ENCODE results near the gene BTG3. TPM values are rescaled to one million over a fixed set of nuclear protein-coding genes. Genes with fewer than 3 reads are reported as not detected.

BTG3 gene, protein sequence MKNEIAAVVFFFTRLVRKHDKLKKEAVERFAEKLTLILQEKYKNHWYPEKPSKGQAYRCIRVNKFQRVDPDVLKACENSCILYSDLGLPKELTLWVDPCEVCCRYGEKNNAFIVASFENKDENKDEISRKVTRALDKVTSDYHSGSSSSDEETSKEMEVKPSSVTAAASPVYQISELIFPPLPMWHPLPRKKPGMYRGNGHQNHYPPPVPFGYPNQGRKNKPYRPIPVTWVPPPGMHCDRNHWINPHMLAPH
- 16.5 and 19.7 TPM in 2 replicates for total RNA-seq

DNA sequence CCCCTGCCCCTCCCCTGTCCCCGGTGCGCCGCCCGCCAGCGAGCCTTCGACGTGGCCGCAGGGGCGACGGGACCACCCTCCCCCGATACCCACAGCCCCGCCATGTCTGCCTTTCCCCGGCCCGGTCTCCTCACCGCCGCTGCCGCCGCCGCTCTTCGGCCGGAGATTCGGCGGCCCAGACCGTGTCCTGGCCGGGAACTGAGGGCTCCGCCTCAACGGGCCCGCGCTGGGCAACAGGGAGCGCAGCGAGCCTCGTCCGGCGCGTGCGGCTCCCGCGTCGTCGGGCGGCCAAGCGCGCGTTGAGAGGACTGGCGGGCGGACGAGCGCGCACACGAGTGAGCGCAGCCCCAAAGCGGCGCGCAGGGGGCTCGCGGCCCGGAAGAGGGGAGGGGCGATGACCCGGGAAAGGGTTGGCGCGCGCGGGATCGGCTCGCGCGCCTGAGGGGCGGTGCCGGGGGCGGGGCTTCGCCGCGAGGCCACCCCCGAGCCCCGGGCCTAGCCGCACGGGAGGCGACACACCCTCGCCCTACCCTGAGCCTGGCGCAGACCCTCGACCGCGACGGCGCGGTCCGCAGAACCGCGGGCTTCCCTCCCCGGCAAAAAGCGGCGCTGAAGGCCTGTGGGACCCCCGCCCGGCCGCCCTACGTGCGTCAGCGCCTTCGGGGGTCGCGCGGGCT, at the start of gene BTG3:
BTG3 (minus strand) TSS at position 337 of the 677 bp plus-strand sequence. CDS start 3,757 bp downstream, outside the sequence.
- peak; percentile 80 for DNase-seq

- no peak for DNase-seq
Observed at GRCh38 chr21:17660862-17661261, 48.2 kb upstream of the BTG3 start.

DNA sequence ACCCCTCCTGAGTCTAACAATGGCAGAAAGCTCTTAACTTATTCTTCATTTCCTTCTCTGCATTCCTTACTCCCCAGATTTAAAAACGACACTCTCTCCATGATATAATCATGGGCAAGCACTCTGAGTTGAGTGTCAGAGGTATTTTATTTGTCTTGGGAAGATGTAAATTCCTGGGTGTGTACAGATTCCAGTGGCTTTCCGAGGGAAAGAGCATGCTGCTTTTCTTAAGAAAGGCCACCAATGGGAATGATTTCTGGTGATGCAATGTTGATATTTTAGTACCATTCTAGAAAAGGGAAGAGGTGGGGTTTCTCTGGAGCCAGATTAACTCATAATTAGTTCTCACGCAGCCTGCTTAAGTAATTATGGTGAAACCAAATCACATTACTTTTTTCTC, 47.8 kb upstream of the BTG3 start:
- DNase-seq = no peak

DNA sequence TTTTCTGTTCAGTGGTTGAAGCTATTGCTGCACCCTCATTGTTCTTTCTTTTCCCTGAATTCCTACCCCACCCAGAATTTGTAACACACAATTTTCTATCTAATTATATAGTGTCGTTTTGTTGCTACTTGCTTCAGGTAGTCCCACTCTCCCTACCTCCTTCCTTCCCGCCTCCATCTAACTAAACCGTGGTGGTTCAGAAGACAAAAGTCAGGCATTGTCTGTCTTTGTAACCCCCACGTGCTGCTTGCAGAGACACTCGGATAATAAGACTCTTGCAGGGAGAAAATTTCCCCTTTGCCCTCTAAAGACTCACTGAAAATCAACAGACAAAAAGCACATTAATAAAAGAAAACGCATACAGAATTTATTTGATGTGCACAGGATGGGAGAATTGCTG, 46.2 kb upstream of the BTG3 start:
- DNase-seq = no peak

GRCh38 chr21:17651526-17651925, 38.8 kb upstream of the BTG3 start:
- DNase-seq = no peak

DNA sequence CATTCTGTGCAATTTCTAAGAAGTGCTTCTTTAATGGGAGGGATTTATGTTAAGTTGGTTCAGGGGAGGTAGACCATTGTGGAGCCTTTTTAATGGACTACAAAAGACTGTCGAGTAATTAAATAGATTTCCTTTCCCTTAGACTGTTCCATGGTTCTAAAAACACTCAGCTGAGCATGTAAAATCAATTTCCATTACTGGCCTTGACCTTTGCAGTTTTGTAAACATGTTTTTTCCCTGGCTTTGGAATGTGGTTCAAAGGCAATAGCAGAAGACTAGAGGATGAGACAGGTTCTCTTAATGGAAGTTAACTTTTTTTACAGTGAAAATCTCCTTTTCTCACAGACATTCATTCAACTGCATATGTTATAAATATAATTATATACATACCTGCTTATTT, 37.6 kb upstream of the BTG3 start:
- no peak for DNase-seq

DNA sequence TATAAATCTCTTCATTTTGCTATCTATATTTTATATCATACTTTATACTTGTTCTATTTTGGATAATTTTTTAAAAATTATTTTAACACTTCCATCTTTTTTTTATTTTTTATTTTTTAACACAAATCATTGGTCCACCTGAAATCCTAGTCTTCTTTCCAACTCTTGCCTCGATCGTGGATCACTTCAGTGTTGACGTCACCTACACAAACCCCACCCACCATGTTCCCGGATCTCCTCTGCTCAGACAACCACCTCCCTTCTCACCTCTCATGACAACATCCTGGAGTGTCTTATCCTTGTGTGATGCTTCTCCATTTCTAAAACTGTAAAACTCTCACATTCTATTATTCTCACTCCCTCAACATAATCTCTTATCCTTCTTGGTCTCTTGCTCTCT, 34.1 kb upstream of the BTG3 start:
- DNase-seq = no peak

DNA sequence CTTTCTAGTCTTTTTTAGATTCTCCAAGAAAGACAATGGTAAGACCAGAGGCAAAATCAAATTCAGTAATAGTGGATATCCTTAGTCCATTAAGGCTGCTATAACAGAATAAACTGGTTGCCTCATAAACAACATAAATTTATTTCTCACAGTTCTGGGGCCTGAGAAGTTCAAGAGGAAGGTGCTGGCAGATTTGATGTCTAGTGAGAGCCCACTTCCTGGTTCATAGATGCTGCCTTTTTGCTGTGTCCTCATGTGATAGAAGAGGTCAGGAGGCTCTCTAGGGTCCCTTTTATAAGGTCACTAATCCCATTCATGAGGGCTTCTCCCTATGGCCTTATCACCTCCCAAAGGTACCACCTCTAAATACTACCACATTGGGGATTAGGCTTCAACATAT, 31.5 kb upstream of the BTG3 start:
- no peak for DNase-seq

GRCh38 chr21:17640821-17641220, 28.1 kb upstream of the BTG3 start:
- DNase-seq = no peak

DNA sequence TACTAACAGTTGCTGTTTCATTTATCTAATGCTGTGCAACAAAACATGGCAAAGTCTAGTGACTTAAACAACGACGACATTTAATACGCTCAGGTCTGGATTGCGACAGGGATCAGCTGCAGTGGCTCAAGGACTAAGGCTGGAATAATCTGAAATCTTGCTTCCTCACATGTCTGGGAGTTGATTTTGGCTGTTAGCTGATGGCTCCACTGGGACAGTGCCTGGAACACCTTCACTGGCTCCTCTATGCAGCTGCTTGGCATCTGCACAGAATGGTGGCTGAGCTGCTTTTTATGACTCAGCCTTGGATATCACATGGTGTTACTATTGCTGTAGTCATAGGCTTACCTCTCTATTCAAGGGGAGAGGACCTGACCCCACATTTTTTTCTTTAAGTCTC, 24.0 kb upstream of the BTG3 start:
- no peak for DNase-seq

DNA sequence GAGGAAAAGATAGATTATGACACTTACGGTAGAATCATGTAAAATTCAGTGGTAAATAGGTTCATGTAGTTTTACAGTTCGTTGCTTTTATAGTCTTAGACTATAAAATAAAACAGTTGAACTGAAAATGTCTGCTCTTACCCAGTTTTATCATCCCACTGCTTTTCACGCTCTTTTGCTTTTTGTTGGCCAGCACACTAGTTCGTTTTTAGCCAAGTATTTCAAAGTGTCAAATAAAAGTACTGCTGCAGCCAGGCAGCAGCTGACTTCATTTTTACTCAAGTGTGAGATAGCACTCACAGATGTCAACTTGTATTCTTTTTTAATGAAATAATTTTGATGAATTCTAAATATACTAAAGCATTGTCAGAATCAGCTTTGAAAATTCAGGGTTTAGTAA, 18.5 kb upstream of the BTG3 start:
- no peak for DNase-seq

DNA sequence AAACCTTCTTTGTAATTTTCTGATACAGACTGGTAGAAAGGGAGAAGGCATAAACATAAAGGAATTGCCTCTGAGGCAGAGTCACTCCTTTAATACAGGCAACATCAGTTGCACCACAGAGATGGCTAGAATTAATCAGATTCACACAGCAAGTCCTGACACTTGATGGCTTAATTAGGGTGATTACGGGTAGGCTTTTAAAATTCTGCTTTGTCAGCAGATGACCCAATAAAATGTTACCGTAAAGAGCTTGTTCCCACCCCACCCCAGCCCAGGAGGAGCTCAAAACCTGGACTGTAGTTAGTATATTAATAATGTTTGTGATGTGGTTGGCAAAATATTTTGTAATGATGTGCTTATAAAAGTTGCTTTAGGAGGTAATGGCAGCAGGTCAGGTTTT, 9.3 kb upstream of the BTG3 start:
- no peak for DNase-seq

DNA sequence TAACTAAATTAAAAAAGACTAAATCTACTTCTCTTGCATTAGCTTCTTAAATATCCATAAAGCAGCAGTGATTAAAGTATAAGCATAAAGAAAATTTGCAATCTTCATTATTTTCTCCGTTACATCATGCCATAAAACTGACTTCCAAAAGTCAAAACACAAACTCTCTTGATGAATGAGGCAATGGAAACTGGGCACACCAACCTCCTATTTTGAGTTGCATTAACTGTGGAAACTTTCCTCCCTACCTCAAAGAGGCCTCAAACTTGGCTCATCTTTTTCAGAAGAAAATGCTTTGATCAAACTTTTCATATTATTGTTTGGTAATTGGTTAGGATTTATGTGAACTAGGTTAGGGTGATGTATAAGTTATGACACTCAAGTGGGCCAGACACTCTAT, 4.1 kb upstream of the BTG3 start:
- DNase-seq = no peak

GRCh38 chr21:17613242-17613676, 558 bp upstream of the BTG3 start:
- peak; percentile 19 for DNase-seq

GRCh38 chr21:17612023-17612564, 607 bp downstream of the BTG3 start:
- DNase-seq = peak; percentile 49

DNA sequence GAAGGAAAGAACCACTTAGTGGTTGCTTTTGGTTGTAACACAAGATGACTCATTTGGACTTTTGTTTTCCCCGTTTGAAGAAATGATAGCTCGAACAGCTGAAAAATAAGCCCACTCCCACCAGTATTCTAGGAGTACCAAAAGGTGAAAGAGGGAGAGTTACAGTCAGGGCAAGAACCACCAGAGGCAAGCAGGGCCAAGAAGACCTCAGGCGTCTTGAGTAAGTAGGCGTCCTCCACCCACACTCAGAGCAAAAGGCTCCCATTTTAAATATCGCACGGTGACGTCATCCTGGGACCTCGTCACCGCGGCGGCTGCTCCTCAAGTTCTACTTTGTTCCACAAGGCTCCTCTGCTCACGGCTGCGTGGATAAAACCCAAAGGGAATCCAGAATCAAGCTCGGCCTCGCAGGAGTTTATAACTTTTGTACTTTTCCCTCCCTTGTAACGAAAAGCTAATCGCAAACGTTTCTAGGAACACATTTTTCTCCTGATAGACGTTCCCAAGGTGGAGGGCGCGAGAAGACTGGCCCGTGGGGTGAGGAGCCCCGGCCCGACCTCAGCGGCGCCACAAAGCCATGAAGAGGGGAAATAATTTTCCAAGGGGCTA, 1.2 kb downstream of the BTG3 start:
- DNase-seq = peak; percentile 93

DNA sequence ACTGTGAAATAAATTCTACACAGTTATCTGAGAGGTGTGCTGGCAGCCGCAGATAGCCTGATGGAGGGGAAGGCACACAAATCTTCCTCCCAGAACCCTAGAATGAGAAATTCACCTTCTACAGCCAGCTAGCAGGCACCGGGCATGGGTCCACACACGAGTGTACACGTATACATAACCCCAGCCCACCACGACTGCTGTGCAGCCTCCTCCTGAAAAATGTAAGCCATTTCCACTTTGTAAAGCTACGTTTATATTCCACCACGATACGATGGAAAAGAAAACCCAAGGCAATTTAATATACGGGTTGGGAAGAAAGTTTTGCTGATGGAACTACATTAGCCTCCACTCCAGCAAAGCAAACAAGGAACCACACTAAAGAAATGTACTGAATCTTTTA, 1.8 kb downstream of the BTG3 start:
- DNase-seq = peak; percentile 40

GRCh38 chr21:17609681-17610080, 3.0 kb downstream of the BTG3 start:
- no peak for DNase-seq

DNA sequence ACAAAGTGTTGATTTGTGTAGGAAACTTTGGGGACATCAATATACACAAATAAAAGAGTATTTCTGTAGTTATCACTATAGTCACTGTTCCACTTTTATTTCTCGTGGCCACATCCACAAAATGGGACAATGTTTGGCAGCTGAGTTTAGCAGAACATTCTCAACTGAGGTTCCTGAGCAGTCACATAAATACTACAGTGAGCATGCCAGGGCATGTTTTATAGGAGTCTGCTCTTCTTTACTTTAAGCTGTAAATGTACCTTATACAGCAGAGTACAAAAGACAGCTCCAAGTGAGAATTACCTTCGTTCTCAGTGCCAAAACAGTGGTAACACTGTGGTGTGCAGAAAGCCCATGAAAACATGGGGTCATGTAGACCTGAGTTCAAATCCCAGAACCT, 5.0 kb downstream of the BTG3 start:
- DNase-seq = no peak

- no peak for DNase-seq
Observed at GRCh38 chr21:17602874-17603273, 9.8 kb downstream of the BTG3 start.

DNA sequence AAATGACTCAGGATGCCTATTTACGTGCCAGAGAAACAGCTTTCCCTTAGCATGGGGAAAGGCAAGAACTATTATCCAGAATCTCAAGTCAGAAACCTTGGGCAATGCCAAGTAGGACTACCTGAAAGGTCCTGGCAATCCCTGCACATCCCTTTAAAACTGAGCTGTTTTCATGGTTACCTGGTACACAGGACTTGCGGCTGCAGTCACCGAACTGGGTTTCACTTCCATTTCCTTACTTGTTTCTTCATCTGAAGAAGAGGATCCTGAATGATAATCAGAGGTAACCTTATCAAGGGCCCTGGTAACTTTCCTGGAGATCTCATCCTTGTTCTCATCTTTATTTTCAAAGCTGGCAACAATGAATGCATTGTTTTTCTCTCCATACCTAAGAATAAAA, 14.3 kb downstream of the BTG3 start:
- DNase-seq = no peak

DNA sequence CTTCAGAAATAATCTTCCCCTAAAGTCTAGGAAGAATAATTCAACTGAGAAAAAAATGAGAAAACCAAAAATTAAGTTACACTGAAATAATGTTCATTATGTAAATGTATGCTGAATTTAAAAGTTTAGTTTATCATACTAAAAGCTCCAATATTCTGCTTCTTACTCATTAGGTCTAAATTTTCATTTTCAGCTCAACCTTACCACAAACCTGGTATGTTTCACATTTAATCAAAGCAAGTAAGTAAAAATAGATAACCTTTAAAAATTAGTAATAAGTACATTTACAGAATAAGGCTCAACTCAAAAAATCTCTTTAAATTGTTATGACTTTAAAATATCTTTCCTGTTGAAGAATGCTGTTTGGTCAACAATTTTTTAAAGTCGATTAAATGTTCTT, 15.0 kb downstream of the BTG3 start:
- no peak for DNase-seq

DNA sequence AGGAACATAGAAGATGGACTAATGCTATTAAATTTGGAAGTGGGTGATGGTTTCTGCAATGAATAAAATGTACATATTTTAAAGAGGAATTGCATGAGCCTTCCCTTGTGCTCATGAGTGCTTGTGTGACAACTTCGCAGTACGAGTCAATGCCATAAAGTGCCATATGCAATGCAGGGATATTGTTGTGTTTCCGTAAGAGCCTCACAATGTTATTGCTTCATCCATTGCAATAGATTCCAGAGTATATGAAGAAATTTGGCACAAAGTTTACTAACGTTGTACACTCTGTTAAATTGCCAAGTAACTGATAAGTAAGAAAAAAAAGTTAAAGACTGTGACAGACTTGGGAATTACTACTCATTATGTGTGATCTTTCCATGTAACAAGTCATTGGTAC, 22.3 kb downstream of the BTG3 start:
- DNase-seq = no peak

- DNase-seq = peak; percentile 72
Observed at GRCh38 chr21:17585875-17586450, 26.7 kb downstream of the BTG3 start.

All from dermis blood vessel endothelial cell (primary cell).